Psoas muscle (tissue), 8 donors: Measurements from ENCODE around the gene ZCCHC9. TPM values are rescaled to one million over a fixed set of nuclear protein-coding genes. Genes with fewer than 3 reads are reported as not detected.

Experiments
- ATAC-seq, 4 donors: fragments of 200-7000 bp; cut with Tn5 transposase; one replicate each; pipeline ENCODE4 v1.9.1; 2020; ENCODE audit warnings: moderate library complexity in 3 of 4, mild to moderate bottlenecking in 2 of 4
- DNase-seq, 2 donors: peaks; one replicate each; pipeline ENCODE4 v3.0.0-alpha.2; 2020
- H3K27ac ChIP-seq: fragments of 200-600 bp; one replicate; pipeline ENCODE4 v1.8.0; 2022
- H3K27me3 ChIP-seq, 3 donors: fragments of 200-600 bp in 1 of 3; one replicate each; pipeline versions ENCODE4 v1.6.1 to v1.8.0; 2013 to 2022; ENCODE audit warnings: low read length in 2 of 3, mild to moderate bottlenecking in 2 of 3, moderate library complexity in 1 of 3; ENCODE audit not compliant: insufficient read depth in 3 of 3
- H3K36me3 ChIP-seq, 2 donors: fragments of 200-600 bp in 1 of 2; one replicate each; pipeline versions ENCODE4 v1.6.1 to v1.8.0; 2013 to 2022; ENCODE audit warnings: low read depth in 1 of 2, mild to moderate bottlenecking in 1 of 2, moderate library complexity in 1 of 2; ENCODE audit not compliant: insufficient read depth in 1 of 2
- H3K4me1 ChIP-seq: fragments of 200-600 bp; one replicate; pipeline ENCODE4 v1.8.0; 2022
- H3K4me3 ChIP-seq: fragments of 200-600 bp; one replicate; pipeline ENCODE4 v1.8.0; 2022; ENCODE audit warnings: mild to moderate bottlenecking
- H3K9me3 ChIP-seq: fragments of 200-600 bp; one replicate; pipeline ENCODE4 v1.8.0; 2022
- WGBS, 3 donors: extraction: QIAGEN DNeasy Blood & Tissue Kit; methylation state at CpG; one replicate each; pipeline versions ENCODE4 v1.1.6 to v1.1.7; 2013; 5-methylcytosine and 5-hydroxymethylcytosine counted together
- intact Hi-C, 2 donors: fragments of 100-400 bp; cut with DNase I; formaldehyde crosslinking; loops; one replicate each; pipeline versions ENCODE4 v1.11.0 to v1.14.2; 2022
- polyA plus RNA-seq, 3 donors: library from polyadenylated mRNA; stranded (reverse); fragments of 200-250 nt; gene quantifications; one replicate each; pipeline ENCODE4 v1.2.3, GENCODE V29; 2013
- total RNA-seq, 4 donors: library from RNA; stranded (reverse); fragmentation: NEBNext Ultra II Directional in 2 of 4; extraction: Animal tissue kit (Norgen Biotek cat#: 25700) in 2 of 4; gene quantifications; one replicate each; pipeline versions ENCODE4 v1.2.1 to v1.2.4, GENCODE V29; 2021 to 2023
- TF ChIP-seq, protein P1 (sequence below): fragments of 200-600 bp; IDR thresholded peaks from one replicate; pipeline ENCODE4 v1.8.0; 2022; ENCODE audit warnings: antibody characterized with exemption
- donor health status: healthy with polysubstance abuse.
- donor health status: DM: no; HTN: no; CAD: no; lungs with moderate emphysema.
- donor health status: Bipolar disorder and iron deficiency.
- donor health status: healthy.
- donor health status: DM: yes; HTN: yes; CAD: no.
- donor health status: DM: no; HTN: no; CAD: no.
- donor health status: DM: no; HTN: no; CAD: no.
- donor health status: DM: yes; HTN: yes; CAD: no.

The ZCCHC9 gene
- total and polyA plus RNA-seq, 7 donors: 9.6 to 45.1 (median 26.2) TPM

DNA sequence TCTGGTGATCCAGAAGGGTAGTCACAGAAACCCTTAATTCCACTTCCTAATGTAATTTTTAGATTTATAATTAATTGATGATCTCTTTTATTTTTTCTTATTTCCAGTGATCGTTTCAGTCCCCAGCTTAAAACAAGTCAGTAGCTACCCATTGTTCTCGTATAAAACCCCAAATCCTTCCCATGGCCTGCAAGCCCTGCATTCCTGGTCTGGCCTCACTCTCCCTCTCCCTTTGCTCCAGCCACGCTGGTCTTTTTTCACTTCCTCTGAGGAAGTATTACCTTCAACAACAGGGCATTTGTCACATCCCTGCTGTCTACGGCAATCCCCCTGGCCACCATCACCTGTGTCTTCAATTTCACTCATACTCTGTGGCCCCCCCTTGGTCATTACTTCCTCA lies 47.8 kb downstream of the ZCCHC9 start:
- Histone ChIP-seq H3K36me3 (no peaks in the 10 kb centered on the region), H3K9me3 (no peaks in the 10 kb centered on the region), H3K27me3 (no peaks in the 10 kb centered on the region), H3K4me1 (no peaks in the 10 kb centered on the region), H3K4me3 (no peak overlapping the region), H3K27ac (no peak overlapping the region)
- DNase-seq: no peak
- 58 to 70% (median 64%) methylated on average over 4 of the region's 4 CpGs for WGBS, 3 donors
- intact Hi-C loops: no loop called here
- TF ChIP-seq, protein P1, sequence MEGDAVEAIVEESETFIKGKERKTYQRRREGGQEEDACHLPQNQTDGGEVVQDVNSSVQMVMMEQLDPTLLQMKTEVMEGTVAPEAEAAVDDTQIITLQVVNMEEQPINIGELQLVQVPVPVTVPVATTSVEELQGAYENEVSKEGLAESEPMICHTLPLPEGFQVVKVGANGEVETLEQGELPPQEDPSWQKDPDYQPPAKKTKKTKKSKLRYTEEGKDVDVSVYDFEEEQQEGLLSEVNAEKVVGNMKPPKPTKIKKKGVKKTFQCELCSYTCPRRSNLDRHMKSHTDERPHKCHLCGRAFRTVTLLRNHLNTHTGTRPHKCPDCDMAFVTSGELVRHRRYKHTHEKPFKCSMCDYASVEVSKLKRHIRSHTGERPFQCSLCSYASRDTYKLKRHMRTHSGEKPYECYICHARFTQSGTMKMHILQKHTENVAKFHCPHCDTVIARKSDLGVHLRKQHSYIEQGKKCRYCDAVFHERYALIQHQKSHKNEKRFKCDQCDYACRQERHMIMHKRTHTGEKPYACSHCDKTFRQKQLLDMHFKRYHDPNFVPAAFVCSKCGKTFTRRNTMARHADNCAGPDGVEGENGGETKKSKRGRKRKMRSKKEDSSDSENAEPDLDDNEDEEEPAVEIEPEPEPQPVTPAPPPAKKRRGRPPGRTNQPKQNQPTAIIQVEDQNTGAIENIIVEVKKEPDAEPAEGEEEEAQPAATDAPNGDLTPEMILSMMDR: no peak
- ATAC-seq: no peak

DNA sequence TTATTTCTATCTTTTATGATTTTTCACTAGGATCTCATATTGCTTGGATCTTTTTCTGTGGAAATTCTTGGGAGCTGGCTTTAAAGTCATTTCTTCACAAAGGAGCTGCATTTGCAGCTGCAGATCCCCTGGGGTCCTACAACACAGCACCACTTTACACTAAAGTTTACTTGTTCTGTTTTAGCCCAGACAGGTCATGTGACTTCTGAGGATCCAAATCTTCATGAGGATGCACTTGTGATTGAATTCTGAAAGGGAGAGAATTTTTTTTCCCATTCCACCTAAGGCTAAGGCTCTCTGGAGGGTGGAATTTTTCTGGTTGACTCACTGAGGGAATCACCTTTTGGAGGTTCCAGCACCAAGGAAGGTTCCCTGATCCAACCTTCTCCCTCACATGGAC lies 49.1 kb downstream of the ZCCHC9 start:
- DNase-seq (no peak), ATAC-seq (no peak)
- Histone ChIP-seq H3K36me3 (no peaks in the 10 kb centered on the region), H3K27ac (no peak overlapping the region), H3K4me3 (no peak overlapping the region), H3K27me3 (no peaks in the 10 kb centered on the region), H3K4me1 (no peaks in the 10 kb centered on the region), H3K9me3 (no peaks in the 10 kb centered on the region)
- intact Hi-C loops: no loop called here
- TF ChIP-seq, protein P1: no peak

DNA sequence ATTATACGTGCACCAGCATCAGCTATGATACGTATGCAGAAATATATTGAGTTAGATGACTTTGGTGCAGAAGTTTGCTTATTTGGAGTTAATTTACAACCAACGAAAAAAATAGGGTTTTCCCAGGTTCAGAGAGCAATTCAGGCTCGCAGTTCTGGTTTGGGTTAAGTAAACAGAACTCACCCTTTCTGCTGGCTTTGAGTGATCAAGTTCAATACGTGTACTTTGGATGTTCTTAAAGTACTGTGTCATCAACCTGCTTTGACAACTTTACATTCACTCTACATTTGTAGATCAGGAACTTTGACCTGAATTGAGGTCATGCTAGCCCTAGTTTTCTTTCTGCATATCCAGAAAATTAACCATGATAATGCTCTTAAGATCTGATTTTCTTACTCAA lies 51.8 kb downstream of the ZCCHC9 start:
- TF ChIP-seq, protein P1: no peak
- H3K27me3 ChIP-seq: no peaks in the 10 kb centered on the region
- H3K36me3 ChIP-seq: no peaks in the 10 kb centered on the region
- 59 to 67% (median 59%) methylated on average over 5 of the region's 5 CpGs for WGBS, 3 donors
- no peak overlapping the region for H3K27ac ChIP-seq
- intact Hi-C loops: no loop called here
- ATAC-seq (no peak), DNase-seq (no peak)
- H3K4me3 ChIP-seq: no peak overlapping the region
- H3K4me1 ChIP-seq: no peaks in the 10 kb centered on the region
- no peaks in the 10 kb centered on the region for H3K9me3 ChIP-seq

DNA sequence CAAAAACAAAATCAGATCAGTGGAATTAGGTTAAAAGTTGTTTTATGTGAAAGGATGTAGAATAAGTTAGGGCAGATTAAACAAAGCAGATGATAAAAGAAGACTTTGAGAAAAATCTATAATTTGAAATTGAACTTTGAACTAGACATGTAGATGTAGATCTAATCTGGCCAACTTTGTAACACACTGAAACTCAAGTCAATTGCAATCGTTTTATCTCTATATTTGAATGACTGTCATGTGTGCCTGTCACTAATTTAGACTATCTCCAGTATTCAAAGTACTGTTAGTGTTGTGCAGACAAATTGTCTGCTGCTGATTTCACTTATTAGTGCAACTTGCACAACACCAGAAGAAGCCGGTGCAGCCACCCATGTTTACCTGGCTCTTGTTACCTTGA lies 52.7 kb downstream of the ZCCHC9 start:
- Histone ChIP-seq H3K4me1 (no peaks in the 10 kb centered on the region), H3K36me3 (no peaks in the 10 kb centered on the region), H3K9me3 (no peaks in the 10 kb centered on the region), H3K27me3 (no peaks in the 10 kb centered on the region), H3K4me3 (no peak overlapping the region), H3K27ac (no peak overlapping the region)
- 73 to 80% (median 76%) methylated on average over 2 of the region's 2 CpGs for WGBS, 3 donors
- intact Hi-C loops: no loop called here
- TF ChIP-seq, protein P1: no peak
- DNase-seq: no peak
- no peak for ATAC-seq
